GM11168 (cell line): ENCODE results near the gene GPR32.

Source experiments
- in situ Hi-C: fragments of 300-500 bp; cut with MboI; formaldehyde crosslinking; loops from one replicate; pipeline ENCODE4 v1.12.0; 2022; ENCODE audit warnings: low sequenced_read_pairs; ENCODE audit not compliant: unreplicated experiment

GPR32 gene

GRCh38 chr19:50820549-50821247, 50.4 kb downstream of the GPR32 start:
- in situ Hi-C loops, result no loop called here

- in situ Hi-C loops, result no loop called here
Observed at GRCh38 chr19:50821248-50821612, 51.0 kb downstream of the GPR32 start.
